SIG-M5 treated with dmso at 0.1 percent for 504 hours (cell line): ENCODE results near the gene UBC.
"Not testable (repeated sequence)": the region's sequence is repeated elsewhere in the genome, so short reads cannot be mapped to it uniquely, and the experiment has no call there.

Experiments used
- DNase-seq: peaks from one replicate; lab custom pipeline; 2025; ENCODE audit not compliant: unreplicated experiment; lab: John Stamatoyannopoulos, UW

UBC gene

DNA sequence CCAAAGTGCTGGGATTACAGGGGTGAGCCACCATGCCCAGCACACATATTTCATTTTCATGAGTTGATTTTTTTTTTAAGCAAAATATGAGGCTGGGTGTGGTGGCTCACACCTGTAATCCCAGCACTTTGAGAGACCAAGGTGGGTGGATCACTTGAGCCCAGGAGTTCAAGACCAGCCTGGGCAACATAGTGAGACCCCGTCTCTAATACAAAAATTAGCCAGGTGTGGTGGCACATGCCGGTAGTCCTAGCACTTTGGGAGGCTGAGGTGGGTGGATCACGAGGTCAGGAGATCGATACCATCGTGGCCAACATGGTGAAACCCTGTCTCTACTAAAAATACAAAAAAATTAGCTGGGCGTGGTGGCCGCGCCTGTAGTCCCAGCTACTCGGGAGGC is 17.1 kb upstream of the UBC start:
- DNase-seq = not testable (repeated sequence)

DNA sequence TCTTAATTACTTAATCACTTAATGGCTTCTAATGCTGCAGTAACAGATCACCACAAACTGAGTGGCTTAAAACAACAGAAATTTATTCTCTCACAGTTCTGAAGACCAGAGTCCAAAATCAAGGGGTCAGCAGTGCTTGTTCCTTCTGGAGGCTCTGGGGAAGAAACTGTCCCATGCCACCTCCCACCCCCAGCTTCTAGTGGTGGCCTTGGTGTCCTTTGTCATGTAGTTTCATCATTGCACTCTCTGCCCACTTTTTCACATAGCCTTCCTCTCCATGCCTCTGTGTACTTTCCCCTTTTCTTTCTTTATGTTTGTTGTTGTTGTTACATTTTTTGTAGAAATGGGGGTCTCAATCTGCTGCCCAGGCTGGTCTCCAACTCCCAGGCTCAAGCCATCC is 16.1 kb upstream of the UBC start:
- no peak for DNase-seq

DNA sequence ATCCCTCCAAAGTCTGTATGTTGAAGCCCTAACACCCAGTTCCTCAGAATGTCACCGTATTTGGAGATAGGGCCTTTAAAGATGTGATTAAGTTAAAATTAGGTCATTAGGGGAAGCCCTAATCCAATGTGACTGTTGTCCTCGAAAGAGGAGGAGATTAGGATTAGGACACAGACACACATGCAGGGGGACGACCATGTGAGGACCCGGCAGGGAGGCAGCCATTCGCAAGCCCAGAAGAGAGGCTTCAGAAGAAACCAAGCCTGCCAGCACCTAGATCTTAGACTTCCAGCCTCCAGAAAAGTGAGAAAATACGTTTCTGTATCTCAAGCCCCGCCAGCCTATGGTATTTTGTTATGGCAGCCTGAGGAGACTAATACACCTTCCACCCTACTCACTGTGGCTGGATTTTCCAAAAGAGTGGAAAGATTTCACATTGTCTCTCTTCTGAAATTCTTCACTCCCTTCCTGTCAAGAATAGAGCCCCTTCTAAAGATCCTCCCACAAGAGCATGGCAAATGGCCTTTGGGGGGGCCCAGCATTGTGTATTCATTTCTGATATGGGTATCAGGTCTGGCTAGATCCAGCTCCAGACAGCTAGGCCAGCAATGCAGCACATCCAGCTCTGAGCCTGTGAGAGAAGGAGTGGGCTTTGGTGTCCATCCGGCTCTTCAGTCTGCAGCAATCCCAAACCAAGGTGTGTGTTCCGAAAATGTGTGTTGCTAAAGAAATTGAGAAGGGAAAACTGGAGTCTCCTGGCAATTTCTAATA is 15.4 kb upstream of the UBC start:
- DNase-seq = no peak

DNA sequence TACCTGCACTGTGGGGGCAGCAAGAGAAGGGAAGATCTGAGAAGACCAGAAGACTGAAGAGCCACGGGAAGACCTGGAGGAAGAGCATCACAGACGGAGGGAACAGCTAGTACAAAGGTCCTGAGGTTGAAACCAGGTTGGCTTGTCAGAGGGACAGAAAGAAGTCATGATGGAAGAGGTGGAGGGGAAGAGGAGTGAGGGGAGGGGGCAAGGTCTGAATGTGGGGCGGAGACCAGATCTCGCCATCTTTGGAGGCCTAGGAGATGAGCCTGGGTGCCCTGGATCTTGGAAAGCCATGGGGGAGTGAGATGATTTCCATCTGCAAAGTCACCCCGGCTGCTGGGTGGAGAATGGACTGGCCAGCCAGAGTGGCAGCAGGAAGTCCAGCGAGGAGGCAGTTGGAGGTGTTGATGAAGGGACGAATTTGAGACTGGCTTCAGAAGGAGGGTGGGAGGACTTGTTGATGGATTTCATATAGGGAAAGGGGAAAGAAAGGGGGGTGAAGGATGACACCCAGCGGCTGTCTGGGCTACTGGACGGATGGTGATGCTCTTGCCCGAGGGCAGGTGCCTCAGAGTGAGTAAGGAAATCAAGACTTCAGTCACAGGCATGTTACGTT is 14.6 kb upstream of the UBC start:
- DNase-seq = no peak

DNA sequence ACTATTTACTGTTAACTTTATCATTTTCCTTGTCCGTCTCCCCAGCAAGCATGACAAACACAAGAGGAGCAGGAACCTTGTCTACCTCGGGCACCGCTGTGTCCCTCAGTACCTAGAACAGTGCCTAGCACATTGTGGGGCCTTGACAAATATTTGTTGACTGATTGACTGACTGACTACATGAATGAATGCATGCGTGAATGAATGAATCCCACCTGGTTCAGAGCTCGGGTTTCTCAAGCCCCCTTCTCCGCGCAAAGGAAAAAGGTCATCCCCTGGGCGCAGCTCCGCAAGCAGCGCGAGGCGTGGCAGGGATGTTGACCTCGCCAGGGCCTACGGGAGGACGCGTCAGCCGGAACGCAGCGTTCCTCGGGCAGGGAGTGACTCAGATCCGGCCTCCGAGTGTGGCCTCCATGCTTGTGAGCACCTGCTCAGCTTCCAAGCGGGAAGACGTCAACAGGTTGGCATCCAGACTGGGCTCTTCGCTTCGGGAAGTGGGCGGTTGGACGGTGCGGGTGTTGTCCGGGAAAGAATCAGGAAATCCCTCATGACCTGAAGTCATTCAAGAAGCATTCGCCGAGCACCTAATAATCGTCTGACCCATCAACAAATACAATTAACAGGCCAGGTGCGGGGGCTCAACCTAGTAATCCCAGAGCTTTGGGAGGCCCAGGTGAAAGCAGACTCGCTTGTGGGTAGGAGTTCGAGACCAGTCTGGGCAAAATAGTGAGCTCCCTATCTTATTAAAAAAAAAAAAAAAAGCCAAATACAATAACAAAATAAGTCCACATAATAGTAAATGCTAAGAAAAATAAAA is 13.9 kb upstream of the UBC start:
- DNase-seq = no peak

DNA sequence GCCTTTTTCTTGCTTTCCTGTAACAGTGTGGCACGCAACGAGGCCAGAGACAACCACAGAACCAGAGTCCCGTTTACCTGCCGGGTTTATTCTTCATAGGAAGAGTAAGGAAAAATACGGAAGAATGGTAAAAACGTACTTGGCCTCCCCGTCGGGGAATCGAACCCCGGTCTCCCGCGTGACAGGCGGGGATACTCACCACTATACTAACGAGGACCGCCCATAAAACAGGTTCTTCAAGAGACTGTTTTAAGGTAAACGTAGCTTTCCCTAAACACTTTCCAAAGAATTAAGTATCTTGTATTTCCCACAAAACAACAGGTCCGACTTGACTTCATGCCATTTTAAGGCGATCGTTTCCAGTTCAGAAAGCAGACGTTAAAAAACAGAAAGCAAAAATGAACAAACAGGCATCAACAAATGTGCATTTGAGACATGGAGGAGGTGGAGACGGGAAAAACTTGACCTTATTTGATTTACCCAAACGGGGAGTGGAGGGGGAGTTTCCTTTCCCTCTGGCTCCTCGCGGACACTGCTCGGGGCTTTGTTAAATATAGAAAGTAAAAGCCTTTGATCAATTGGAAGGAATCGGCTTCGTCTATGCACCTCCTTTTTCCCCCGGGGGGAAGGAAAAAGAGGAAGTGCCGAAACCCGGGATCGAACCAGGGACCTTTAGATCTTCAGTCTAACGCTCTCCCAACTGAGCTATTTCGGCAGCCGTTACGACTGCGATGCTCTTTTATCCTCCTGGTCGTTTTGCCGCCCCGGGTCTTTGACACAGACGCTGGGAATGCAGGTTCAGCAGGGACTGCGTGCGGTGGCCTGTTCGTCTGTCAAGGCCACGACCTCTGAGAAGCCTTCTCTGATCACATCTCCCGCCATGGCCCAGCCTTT is 13.0 kb upstream of the UBC start:
- DNase-seq = no peak

DNA sequence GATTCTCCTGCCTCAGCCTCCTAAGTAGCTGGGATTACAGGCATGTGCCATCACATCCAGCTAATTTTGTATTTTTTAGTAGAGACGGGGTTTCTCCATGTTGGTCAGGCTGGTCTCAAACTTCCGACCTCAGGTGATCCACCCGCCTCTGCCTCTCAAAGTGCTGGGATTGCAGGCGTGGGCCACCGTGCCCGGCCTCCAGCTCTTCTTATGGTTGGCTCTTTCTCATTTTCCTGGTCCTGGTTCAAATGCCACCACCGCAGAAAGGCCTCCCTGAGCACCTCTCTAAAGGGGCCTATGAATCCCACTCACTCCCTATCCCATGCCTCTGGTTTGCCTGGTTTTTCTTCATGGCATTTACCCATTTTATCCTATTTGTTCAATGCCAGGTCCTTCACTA is 11.3 kb upstream of the UBC start:
- DNase-seq = not testable (repeated sequence)

DNA sequence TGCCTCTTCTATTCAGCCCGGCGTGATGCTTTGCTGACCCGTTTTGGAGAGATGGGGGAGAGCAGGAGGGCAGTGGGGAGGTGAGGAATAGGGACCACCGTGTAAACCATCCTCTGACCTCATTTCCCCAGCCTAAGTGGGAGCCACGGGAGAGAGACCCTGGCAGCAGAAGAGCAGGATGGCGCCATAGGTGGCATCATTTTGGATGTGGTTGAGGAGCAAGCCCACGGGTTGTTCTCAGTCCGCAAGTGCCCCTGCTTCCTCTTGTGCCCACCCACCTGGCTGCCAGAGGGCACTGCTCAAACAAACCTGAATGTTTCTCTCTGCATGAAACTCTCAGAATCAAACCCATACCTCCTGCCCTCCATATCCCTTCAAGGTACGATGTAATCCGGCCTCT is 10.7 kb upstream of the UBC start:
- DNase-seq = no peak

DNA sequence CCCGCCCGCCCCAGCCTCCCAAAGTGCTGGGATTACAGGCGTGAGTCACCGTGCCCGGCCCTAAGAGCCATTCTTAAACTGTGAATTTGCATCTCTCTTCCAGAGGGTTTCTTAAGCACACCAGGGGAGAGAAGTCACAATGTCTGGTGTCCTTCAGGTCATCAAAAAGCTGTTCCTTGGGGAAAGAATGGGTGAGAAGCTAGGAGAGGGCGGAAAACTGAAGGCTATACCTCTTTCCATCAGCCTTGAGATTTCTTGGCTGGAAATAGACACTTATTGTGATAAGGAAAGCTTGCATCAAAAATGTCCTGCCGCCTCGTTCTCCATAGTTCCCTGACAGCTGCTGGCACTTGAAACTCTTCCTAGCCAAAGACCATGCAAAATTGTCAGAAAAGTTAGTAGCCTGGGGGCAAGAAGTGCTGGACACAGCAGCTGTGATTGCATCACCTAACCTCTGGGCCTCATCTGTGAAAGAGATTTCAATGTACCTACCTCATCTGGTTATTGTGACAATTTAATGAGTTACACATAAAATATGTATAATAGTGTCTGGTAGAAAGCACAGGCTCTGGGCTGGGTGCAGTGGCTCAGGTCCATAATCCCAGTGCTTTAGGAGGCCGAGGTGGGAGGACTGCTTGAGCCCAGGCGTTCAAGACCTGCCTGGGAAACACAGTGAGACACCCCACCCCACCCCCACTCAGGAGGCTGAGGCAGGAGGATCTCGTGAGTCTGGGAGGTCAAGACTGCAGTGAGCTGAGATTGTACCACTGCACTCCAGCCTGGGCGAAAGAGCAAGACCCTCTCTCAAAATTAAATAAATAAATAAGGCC is 9.7 kb upstream of the UBC start:
- no peak for DNase-seq

DNA sequence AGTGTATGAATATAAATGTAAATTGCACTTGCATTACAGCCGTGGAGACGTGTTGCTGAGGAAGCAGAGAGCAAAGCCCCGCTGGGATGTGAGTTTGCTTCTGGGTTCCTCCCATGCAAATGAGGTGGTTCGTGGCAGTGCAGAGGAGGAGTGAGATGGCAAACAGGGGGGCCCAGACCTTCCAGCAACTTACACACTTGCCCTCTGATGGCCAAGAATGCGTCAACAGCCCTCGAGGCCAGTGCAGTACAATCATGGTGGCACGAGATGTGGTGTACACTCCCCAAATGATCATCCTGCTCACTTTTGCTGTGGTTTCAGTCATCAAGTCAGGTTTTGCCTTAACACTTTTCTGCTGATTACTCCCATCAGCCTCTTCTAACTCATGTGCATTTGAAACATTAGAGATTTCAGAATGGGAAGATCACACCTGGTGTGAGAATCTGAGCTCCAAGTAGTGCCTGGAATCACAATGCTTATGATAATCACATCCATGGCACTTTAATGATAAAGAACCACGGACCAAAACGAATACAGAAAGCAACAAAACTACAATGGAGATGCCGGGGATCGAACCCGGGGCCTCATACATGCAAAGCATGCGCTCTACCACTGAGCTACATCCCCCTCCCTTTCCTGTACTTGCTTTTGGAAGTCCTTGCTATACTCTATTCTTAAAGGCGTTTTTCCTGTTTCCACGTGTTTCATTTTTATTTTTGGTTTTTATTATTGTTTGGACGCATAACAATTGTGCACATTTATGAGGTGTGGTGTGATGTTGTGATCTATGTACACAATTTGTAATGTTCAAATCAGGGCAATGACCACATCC is 7.0 kb upstream of the UBC start:
- DNase-seq = no peak

DNA sequence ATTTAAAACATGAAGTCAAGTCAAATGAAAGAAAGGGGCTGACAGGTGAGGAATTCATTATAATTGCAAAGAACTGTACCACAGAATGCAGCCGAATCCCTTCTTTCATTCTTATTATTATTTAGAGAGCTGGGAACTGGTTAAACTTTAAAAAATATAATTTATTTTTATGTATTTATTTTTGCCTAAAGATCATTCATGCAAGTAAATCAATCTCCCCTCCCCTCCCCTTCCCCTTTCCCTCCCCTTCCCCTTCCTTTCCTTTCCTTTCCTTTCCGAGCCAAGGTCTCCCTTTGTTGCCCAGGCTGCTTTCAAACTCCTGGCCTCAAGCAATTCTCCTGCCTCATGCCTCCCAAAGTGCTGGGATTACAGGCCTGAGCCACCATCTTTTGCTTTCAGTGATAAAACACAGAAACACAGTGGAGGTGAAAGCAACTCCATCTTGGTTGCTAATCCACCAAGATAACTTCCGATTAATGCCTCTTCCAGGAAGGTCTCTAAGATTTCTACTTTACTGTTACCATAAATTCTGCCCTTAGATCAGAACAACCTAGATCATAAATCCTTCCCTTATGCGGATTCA is 6.0 kb upstream of the UBC start:
- DNase-seq = no peak

DNA sequence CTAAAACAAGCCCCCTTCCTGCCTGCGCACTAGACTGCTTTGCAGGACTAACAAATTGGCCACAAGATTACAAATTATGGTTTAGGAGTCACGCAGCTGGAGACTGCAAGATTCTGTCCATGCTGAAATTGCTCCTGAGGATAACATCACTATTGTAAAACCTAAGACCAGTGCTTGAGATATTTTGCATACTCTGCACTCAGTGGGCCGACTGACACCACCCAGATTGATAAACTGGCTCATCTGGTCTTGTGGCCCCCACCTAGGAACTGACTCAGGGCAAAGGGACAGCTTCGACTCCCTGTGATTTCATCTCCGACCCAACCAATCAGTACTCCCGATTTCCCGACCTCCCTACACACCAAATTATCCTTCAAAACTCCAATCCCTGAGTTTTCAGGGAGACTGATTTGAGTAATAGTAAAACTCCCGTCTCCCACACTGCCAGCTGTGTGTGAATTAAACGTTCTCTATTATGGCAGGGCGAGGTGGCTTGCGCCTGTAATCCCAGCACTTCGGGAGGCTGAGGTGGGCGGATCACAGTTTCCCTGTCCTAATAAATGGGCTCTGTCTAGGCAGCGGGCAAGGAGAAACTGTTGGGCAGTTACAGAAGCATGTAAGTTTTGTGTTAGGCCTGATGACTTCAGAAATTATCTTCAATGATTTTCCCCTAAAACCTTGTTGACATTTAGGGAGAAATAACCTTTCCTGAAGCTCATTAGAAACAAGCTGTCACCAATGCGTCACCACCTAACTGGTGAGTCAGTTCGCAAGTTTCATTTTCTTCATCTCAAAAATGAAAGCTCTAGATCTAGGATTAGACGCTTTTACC is 5.3 kb upstream of the UBC start:
- no peak for DNase-seq

DNA sequence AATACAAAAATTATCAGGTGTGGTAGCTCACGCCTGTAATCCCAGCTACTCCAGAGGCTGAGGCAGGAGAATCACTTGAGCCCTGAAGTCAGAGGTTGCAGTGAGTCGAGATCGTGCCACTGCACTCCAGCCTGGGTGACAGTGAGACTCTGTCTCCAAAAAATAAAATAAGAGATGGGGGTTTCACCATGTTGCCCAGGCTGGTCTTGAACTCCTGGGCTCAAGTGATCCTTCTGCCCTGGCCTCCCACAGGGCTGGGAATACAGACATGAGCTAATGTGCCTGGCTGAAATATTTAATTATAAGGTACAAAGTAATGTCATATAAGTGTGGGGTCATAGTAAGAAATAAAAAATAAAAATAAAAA is 4.2 kb upstream of the UBC start:
- not testable (repeated sequence) for DNase-seq

DNA sequence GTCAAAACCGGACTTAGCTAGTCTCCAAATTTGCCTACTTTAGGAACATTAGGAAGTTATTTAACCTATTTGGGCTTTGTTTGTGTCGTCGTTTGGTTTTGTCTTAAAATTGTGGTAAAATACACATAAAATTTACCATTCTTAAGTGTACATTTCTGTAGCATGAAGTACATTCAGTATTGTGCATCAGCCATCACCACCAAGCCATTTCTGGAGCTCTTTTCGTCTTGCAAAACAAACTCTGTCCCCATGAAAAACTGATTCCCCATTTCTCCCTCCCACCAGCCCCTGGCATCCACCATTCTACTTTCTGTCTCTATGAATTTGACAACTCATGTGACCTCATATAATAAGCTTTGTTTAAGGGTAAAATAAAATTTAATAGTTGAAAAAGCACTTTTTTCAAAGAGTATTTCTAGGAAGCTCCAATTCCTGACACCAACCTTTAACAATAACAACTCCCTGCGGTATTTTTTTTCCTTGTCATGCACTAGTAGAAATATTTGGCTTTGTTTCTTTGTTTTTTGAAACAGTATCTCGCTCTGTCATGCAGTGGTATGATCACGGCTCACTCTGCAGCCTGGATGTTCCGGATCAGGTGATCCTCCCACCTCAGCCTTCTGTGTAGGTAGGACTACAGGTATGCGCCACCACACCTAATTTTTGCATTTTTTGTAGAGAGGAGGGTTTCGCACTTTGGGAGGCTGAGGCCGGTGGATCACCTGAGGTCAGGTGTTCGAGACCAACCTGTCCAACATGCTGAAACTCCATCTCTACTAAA is 3.6 kb upstream of the UBC start:
- DNase-seq = no peak

DNA sequence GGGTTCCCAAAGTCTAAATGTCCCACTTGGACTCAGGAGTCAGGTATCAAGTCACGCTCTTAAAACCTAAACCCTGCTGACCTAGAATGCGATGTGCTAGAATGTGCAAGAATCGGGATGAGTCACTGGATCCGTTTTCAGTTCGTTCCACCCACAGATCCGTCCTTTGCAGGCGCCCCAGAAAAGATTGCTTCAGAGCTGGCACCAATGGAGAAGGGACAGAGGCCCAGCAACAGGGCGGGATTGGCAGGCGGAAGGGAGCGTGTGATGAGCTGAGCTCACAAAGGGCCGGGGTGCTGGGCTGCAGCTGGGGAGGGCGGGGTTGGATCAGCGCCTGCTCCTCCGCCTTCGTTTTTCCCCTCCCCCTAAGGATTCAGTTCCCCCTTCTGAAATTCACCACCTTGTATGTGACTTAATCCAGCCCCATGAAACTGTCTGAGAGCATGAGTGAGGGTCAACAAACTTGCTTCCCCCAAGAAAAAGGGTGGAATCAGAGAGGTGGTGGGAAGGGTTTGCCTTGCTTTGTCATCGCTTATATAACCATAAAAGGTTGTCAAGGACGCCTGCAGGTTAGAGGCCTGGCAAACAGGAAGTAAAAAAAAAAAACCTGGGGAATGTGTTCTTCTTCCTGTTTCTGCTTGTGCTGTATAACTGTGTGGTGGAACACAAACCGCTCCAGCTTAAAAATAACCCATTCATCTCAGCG is 2.8 kb upstream of the UBC start:
- no peak for DNase-seq

DNA sequence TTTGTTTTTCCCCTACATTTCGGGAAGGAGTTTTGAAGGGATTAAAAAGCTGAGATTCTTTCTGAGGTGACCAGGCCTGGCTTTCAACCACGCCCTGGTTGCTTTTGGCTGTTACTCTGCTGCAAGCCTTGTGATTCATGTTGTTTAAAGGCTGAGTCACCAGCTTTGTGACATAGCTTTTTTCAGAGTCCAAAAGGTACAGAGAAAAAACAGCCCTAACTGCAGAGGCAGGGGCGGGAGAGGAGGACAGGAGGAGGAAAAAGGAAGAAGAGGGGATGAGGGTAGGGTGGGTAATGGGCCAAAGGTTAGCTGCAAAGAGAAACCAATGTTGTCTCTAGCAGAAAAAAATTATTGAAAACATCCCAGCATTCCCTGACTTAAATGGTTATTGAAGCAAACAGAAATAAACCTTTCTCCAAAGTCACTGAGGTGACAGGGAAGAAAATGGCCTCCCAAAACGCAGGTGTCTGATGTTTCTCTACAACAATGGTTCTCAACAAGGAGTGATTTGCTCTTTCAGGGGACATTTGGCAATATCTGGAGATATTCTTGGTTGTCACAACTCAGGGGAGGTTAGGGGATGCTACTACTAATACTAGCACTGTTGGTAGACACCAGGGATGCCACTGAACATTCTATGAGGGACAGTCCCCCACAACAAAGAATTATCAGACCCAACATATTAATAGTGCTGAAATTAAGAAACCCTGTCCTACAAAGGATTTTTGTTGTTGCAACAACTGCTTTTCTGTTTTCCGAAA is 2.1 kb upstream of the UBC start:
- no peak for DNase-seq
